H9 (cell line): Measurements from ENCODE around the gene PDE4B. TPM values are rescaled to one million over a fixed set of nuclear protein-coding genes. Genes with fewer than 3 reads are reported as not detected.

Source experiments
- DNase-seq: peaks from one replicate; pipeline ENCODE4 v3.0.0-alpha.2; 2017
- H2AFZ ChIP-seq: one replicate; pipeline ENCODE4 v1.6.1; 2013; ENCODE audit warnings: mild to moderate bottlenecking, low read length, control low read depth, moderate library complexity
- H2AK5ac ChIP-seq: 2 replicates; pipeline ENCODE4 v1.6.1; 2013; ENCODE audit warnings: low read length, control low read depth, mixed read lengths; ENCODE audit not compliant: insufficient read length
- H2BK120ac ChIP-seq: one replicate; pipeline ENCODE4 v1.6.1; 2013; ENCODE audit warnings: low read depth, mild to moderate bottlenecking, low read length, control low read depth, inconsistent platforms; ENCODE audit not compliant: poor library complexity, severe bottlenecking
- H2BK12ac ChIP-seq: 2 replicates; pipeline ENCODE4 v1.6.1; 2013; ENCODE audit warnings: low read length, control low read depth, mixed read lengths, low read depth; ENCODE audit not compliant: insufficient read length
- H2BK15ac ChIP-seq: 2 replicates; pipeline ENCODE4 v1.6.1; 2013; ENCODE audit warnings: low read depth, low read length, control low read depth
- H2BK20ac ChIP-seq: one replicate; pipeline ENCODE4 v1.6.1; 2013; ENCODE audit warnings: low read depth, mild to moderate bottlenecking, low read length, control low read depth, inconsistent platforms; ENCODE audit not compliant: poor library complexity, severe bottlenecking
- H2BK5ac ChIP-seq: 2 replicates; pipeline ENCODE4 v1.6.1; 2013; ENCODE audit warnings: low read length, control low read depth, mixed read lengths; ENCODE audit not compliant: insufficient read length
- H3K14ac ChIP-seq: 2 replicates; pipeline ENCODE4 v1.6.1; 2013; ENCODE audit warnings: low read length, control low read depth; ENCODE audit not compliant: insufficient read depth
- H3K18ac ChIP-seq: 2 replicates; pipeline ENCODE4 v1.6.1; 2013; ENCODE audit warnings: low read depth, mild to moderate bottlenecking, mixed read lengths, low read length, control low read depth; ENCODE audit not compliant: insufficient read length
- H3K23ac ChIP-seq: 2 replicates; pipeline ENCODE4 v1.6.1; 2013; ENCODE audit warnings: low read length, control low read depth, mixed read lengths, low read depth; ENCODE audit not compliant: insufficient read length
- H3K23me2 ChIP-seq: 2 replicates; pipeline ENCODE4 v1.6.1; 2013; ENCODE audit warnings: low read depth, mild to moderate bottlenecking, mixed read lengths, low read length, control low read depth; ENCODE audit not compliant: insufficient read length, poor library complexity, severe bottlenecking
- H3K27ac ChIP-seq: 2 replicates; pipeline ENCODE4 v1.5.1; 2013; ENCODE audit warnings: low read length, control low read depth, mixed read lengths, low read depth; ENCODE audit not compliant: insufficient read length
- H3K27me3 ChIP-seq: 2 replicates; pipeline ENCODE4 v1.6.1; 2013; ENCODE audit warnings: low read length, control low read depth, inconsistent platforms; ENCODE audit not compliant: insufficient read depth
- H3K4ac ChIP-seq: 2 replicates; pipeline ENCODE4 v1.6.1; 2013; ENCODE audit warnings: low read depth, mild to moderate bottlenecking, control low read depth, inconsistent platforms, low read length, moderate library complexity
- H3K4me1 ChIP-seq: 2 replicates; pipeline ENCODE4 v1.6.1; 2013; ENCODE audit warnings: low read length, control low read depth, inconsistent platforms; ENCODE audit not compliant: insufficient read depth
- H3K4me2 ChIP-seq: 2 replicates; pipeline ENCODE4 v1.6.1; 2013; ENCODE audit warnings: low read length, control low read depth, mixed read lengths; ENCODE audit not compliant: insufficient read length, insufficient read depth
- H3K56ac ChIP-seq: 2 replicates; pipeline ENCODE4 v1.6.1; 2013; ENCODE audit warnings: low read depth, mild to moderate bottlenecking, mixed read lengths, low read length, control low read depth; ENCODE audit not compliant: insufficient read length
- H3K79me1 ChIP-seq: 2 replicates; pipeline ENCODE4 v1.6.1; 2013; ENCODE audit warnings: low read depth, mild to moderate bottlenecking, moderate library complexity, low read length, control low read depth, inconsistent platforms; ENCODE audit not compliant: insufficient read depth, poor library complexity, severe bottlenecking
- H3K79me2 ChIP-seq: 2 replicates; pipeline ENCODE4 v1.6.1; 2013; ENCODE audit warnings: low read length, control low read depth, inconsistent platforms; ENCODE audit not compliant: insufficient read depth
- H3K9ac ChIP-seq: 2 replicates; pipeline ENCODE4 v1.6.1; 2013; ENCODE audit warnings: low read length, control low read depth, mixed read lengths; ENCODE audit not compliant: insufficient read length; ENCODE audit errors: extremely low read depth
- H3K9me3 ChIP-seq: one replicate; pipeline ENCODE4 v1.6.1; 2013; ENCODE audit warnings: low read depth, low read length, inconsistent platforms; ENCODE audit not compliant: control insufficient read depth
- H3T11ph ChIP-seq: one replicate; pipeline ENCODE4 v1.6.1; 2013; ENCODE audit warnings: mild to moderate bottlenecking, low read length, control low read depth, inconsistent platforms
- H4K20me1 ChIP-seq: one replicate; pipeline ENCODE4 v1.6.1; 2013; ENCODE audit not compliant: control insufficient read depth, insufficient read length, insufficient read depth
- H4K5ac ChIP-seq: 2 replicates; pipeline ENCODE4 v1.6.1; 2013; ENCODE audit warnings: low read depth, mild to moderate bottlenecking, mixed read lengths, low read length, control low read depth; ENCODE audit not compliant: insufficient read length
- H4K8ac ChIP-seq: replicated peaks from 2 replicates; pipeline ENCODE4 v1.6.1; 2013; ENCODE audit warnings: low read length, control low read depth, mixed read lengths, low read depth; ENCODE audit not compliant: insufficient read length
- H4K91ac ChIP-seq: 2 replicates; pipeline ENCODE4 v1.6.1; 2013; ENCODE audit warnings: low read depth, mild to moderate bottlenecking, moderate library complexity, mixed read lengths, low read length, control low read depth; ENCODE audit not compliant: insufficient read length
- H3K27ac Mint-ChIP-seq, 3 experiments: 2 replicates in 2 of 3; 3 replicates in 1 of 3; pipeline ENCODE4 v1.8.0; 2020 to 2021; ENCODE audit warnings: mixed read lengths in 3 of 3, mild to moderate bottlenecking in 1 of 3, moderate library complexity in 1 of 3
- H3K27me3 Mint-ChIP-seq: 2 replicates; pipeline ENCODE4 v1.8.0; 2021; ENCODE audit warnings: low read depth, mild to moderate bottlenecking, moderate library complexity, mixed read lengths
- H3K36me3 Mint-ChIP-seq, 3 experiments: 2 replicates in 2 of 3; 3 replicates in 1 of 3; pipeline ENCODE4 v1.8.0; 2020 to 2021; ENCODE audit warnings: low read depth in 3 of 3, mixed read lengths in 3 of 3; ENCODE audit not compliant: insufficient read depth in 1 of 3
- H3K4me1 Mint-ChIP-seq, 2 experiments: 2 replicates each; pipeline ENCODE4 v1.8.0; 2020; ENCODE audit warnings: mixed read lengths in 2 of 2
- H3K4me3 Mint-ChIP-seq, 2 experiments: 2 replicates in 1 of 2; 3 replicates in 1 of 2; pipeline ENCODE4 v1.8.0; 2020 to 2021; ENCODE audit warnings: mild to moderate bottlenecking in 2 of 2, mixed read lengths in 2 of 2, moderate library complexity in 1 of 2
- H3K9me3 Mint-ChIP-seq, 2 experiments: 2 replicates in 1 of 2; 3 replicates in 1 of 2; pipeline ENCODE4 v1.8.0; 2020; ENCODE audit warnings: mild to moderate bottlenecking in 2 of 2, mixed read lengths in 2 of 2, moderate library complexity in 1 of 2
- CTCF ChIP-seq: fragments of 200-600 bp; sonication (generic); conservative IDR thresholded peaks from 3 replicates; pipeline ENCODE4 v1.8.0; 2021; ENCODE audit warnings: antibody characterized with exemption, mild to moderate bottlenecking
- WGBS: extraction: QIAGEN DNeasy Blood & Tissue Kit; methylation state at CpG from one replicate; pipeline ENCODE4 v1.1.7; 2013; ENCODE audit warnings: missing lambda C conversion rate, low lambda C conversion rate, mixed read lengths; ENCODE audit not compliant: insufficient read length; ENCODE audit errors: extremely low coverage; 5-methylcytosine and 5-hydroxymethylcytosine counted together
- total RNA-seq: library from RNA; stranded (reverse); gene quantifications from 2 replicates; pipeline ENCODE4 v1.2.1, GENCODE V29; 2021

The PDE4B gene
- total RNA-seq, 1 experiment from 2014 or later, result 19.8 TPM

- H3K9ac ChIP-seq, result no peak overlapping the region
- H2BK12ac ChIP-seq, result no peak overlapping the region
- H3K56ac ChIP-seq, result no peak overlapping the region
- WGBS, result no CpG with 5 or more reads among the region's 4 CpGs
- no peak overlapping the region for H3K4me3 Mint-ChIP-seq
- no peak overlapping the region for H3T11ph ChIP-seq
- TF ChIP-seq CTCF, result no peak
- no peak overlapping the region for H2AK5ac ChIP-seq
- H2AFZ ChIP-seq, result no peak overlapping the region
- H3K27me3 Mint-ChIP-seq, result no peaks in the 10 kb centered on the region
- no peaks in the 10 kb centered on the region for H3K4me1 Mint-ChIP-seq
- no peak overlapping the region for H3K14ac ChIP-seq
- no peaks in the 10 kb centered on the region for H3K79me1 ChIP-seq
- H3K18ac ChIP-seq, result no peak overlapping the region
- H3K9me3 Mint-ChIP-seq, result peaks cover 5 to 18% of the 10 kb centered on the region in 2 experiments; a peak in 2 of 5 replicates
- DNase-seq, result no peak
- no peak overlapping the region for H2BK5ac ChIP-seq
- no peaks in the 10 kb centered on the region for H4K20me1 ChIP-seq
- H3K4me2 ChIP-seq, result no peak overlapping the region
- no peaks in the 10 kb centered on the region for H3K23me2 ChIP-seq
- H3K4me1 ChIP-seq, result no peaks in the 10 kb centered on the region
- H3K36me3 Mint-ChIP-seq, result peaks cover 0 to 3% (median 0%) of the 10 kb centered on the region in 3 experiments; a peak in 2 of 7 replicates
- no peak overlapping the region for H4K5ac ChIP-seq
- no peak overlapping the region for H2BK120ac ChIP-seq
- no peaks in the 10 kb centered on the region for H3K27me3 ChIP-seq
- no peak overlapping the region for H3K27ac Mint-ChIP-seq
- H3K9me3 ChIP-seq, result no peaks in the 10 kb centered on the region
- H2BK20ac ChIP-seq, result no peak overlapping the region
- no peaks in the 10 kb centered on the region for H3K79me2 ChIP-seq
- no peak overlapping the region for H4K91ac ChIP-seq
- H2BK15ac ChIP-seq, result no peak overlapping the region
- H3K23ac ChIP-seq, result no peak overlapping the region
- no peak overlapping the region for H3K27ac ChIP-seq
- no peak overlapping the region for H4K8ac ChIP-seq
- H3K4ac ChIP-seq, result no peak overlapping the region
These were observed 87.9 kb downstream of the PDE4B start for GRCh38 chr1:65880611-65881010.
